ENCODE data around the gene NABP2. TPM values are rescaled to one million over a fixed set of nuclear protein-coding genes. Genes with fewer than 3 reads are reported as not detected.
A peak's percentile ranks its signal among the peaks of the same experiment; 100 is the strongest.

The NABP2 gene
- polyA plus RNA-seq, 1 donor from 2014 or later = 54.3 TPM

DNA sequence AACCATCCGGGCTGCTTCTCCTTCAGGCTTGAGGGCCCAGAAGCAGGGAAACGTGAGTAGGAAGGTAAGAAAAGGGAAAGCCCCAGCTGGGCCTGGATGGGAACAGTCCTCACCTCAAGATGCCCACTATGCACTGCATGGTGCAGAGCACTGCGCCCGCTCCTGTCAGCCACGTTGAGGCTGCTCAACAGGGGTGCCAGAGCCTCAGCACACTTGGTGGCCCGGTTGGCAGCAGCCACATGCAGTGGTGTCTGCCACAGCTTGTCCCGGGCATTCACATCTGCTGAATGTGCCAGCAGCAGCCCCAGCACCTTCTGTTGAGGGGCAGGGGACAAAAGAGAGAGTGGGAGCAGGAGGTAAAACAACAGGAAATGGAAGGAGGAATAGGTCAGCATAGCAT lies 31.5 kb downstream of the NABP2 start:
- H2AFZ ChIP-seq (ENCODE audit: low read depth, low read length) = no peak overlapping the region
- no peak overlapping the region for H3K27ac ChIP-seq (ENCODE audit: low read length)
- peaks cover 21% of the 10 kb centered on the region for H3K79me2 ChIP-seq (replicated peaks; ENCODE audit: insufficient read depth, low read length)
- no peaks in the 10 kb centered on the region for H3K9me2 ChIP-seq (ENCODE audit: insufficient read depth, low read length)
- no peaks in the 10 kb centered on the region for H3K9me3 ChIP-seq (ENCODE audit: low read length)
- no peak for TF ChIP-seq EP300 (conservative IDR thresholded peaks at IDR 0.05; ENCODE audit: poor library complexity, severe bottlenecking)
- no peak for TF ChIP-seq SMC3 (conservative IDR thresholded peaks at IDR 0.05; ENCODE audit: poor library complexity)
- no peak for TF ChIP-seq EZH2 (IDR thresholded peaks at IDR 0.05; ENCODE audit: borderline replicate concordance, insufficient read depth, low read length, poor library complexity, severe bottlenecking)
- TF ChIP-seq, protein P1, sequence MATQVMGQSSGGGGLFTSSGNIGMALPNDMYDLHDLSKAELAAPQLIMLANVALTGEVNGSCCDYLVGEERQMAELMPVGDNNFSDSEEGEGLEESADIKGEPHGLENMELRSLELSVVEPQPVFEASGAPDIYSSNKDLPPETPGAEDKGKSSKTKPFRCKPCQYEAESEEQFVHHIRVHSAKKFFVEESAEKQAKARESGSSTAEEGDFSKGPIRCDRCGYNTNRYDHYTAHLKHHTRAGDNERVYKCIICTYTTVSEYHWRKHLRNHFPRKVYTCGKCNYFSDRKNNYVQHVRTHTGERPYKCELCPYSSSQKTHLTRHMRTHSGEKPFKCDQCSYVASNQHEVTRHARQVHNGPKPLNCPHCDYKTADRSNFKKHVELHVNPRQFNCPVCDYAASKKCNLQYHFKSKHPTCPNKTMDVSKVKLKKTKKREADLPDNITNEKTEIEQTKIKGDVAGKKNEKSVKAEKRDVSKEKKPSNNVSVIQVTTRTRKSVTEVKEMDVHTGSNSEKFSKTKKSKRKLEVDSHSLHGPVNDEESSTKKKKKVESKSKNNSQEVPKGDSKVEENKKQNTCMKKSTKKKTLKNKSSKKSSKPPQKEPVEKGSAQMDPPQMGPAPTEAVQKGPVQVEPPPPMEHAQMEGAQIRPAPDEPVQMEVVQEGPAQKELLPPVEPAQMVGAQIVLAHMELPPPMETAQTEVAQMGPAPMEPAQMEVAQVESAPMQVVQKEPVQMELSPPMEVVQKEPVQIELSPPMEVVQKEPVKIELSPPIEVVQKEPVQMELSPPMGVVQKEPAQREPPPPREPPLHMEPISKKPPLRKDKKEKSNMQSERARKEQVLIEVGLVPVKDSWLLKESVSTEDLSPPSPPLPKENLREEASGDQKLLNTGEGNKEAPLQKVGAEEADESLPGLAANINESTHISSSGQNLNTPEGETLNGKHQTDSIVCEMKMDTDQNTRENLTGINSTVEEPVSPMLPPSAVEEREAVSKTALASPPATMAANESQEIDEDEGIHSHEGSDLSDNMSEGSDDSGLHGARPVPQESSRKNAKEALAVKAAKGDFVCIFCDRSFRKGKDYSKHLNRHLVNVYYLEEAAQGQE (IDR thresholded peaks at IDR 0.05; ENCODE audit: borderline replicate concordance) = no peak
- TF ChIP-seq MXI1 (conservative IDR thresholded peaks at IDR 0.05; ENCODE audit: poor library complexity, severe bottlenecking) = no peak
- H3K27me3 ChIP-seq (ENCODE audit: insufficient read depth, low read depth, low read length) = no peaks in the 10 kb centered on the region
- peaks cover 7% of the 10 kb centered on the region for H3K36me3 ChIP-seq (ENCODE audit: insufficient read depth, low read length)
- no peak overlapping the region for H3K9ac ChIP-seq (ENCODE audit: low read length)
- no peak overlapping the region for H3K4me2 ChIP-seq (ENCODE audit: low read length)
- no peaks in the 10 kb centered on the region for H4K20me1 ChIP-seq (ENCODE audit: insufficient read depth)
- no peaks in the 10 kb centered on the region for H3F3A ChIP-seq (ENCODE audit: insufficient read depth, low read length, poor library complexity, severe bottlenecking)
- H3K4me3 ChIP-seq (ENCODE audit: low read length) = no peak overlapping the region

- H3K9ac ChIP-seq (ENCODE audit: low read length) = peak overlapping the region; percentile 96
- H4K20me1 ChIP-seq (ENCODE audit: insufficient read depth) = no peaks in the 10 kb centered on the region
- peak overlapping the region; percentile 96 for H3K4me3 ChIP-seq (ENCODE audit: low read length)
- peaks cover 7% of the 10 kb centered on the region for H3K36me3 ChIP-seq (ENCODE audit: insufficient read depth, low read length)
- peaks cover 21% of the 10 kb centered on the region for H3K79me2 ChIP-seq (replicated peaks; ENCODE audit: insufficient read depth, low read length)
- no peaks in the 10 kb centered on the region for H3K9me3 ChIP-seq (ENCODE audit: low read length)
- H3F3A ChIP-seq (ENCODE audit: insufficient read depth, low read length, poor library complexity, severe bottlenecking) = no peaks in the 10 kb centered on the region
- no peak overlapping the region for H2AFZ ChIP-seq (ENCODE audit: low read depth, low read length)
- no peak overlapping the region for H3K27ac ChIP-seq (ENCODE audit: low read length)
- no peaks in the 10 kb centered on the region for H3K9me2 ChIP-seq (ENCODE audit: insufficient read depth, low read length)
- no peaks in the 10 kb centered on the region for H3K27me3 ChIP-seq (ENCODE audit: insufficient read depth, low read depth, low read length)
- H3K4me2 ChIP-seq (ENCODE audit: low read length) = peak overlapping the region; percentile 90
- no peak for TF ChIP-seq TAF1 (IDR thresholded peaks at IDR 0.05; ENCODE audit: low read depth)
- TF ChIP-seq SMC3 (conservative IDR thresholded peaks at IDR 0.05; ENCODE audit: poor library complexity) = no peak
- TF ChIP-seq CTCF (IDR thresholded peaks at IDR 0.05; ENCODE audit: poor library complexity, severe bottlenecking) = no peak
- TF ChIP-seq EZH2 (IDR thresholded peaks at IDR 0.05; ENCODE audit: borderline replicate concordance, insufficient read depth, low read length, poor library complexity, severe bottlenecking) = no peak
- TF ChIP-seq, protein P1 (IDR thresholded peaks at IDR 0.05; ENCODE audit: borderline replicate concordance) = no peak
- no peak for TF ChIP-seq EP300 (conservative IDR thresholded peaks at IDR 0.05; ENCODE audit: poor library complexity, severe bottlenecking)
- TF ChIP-seq POLR2AphosphoS5 (IDR thresholded peaks at IDR 0.05) = no peak
- no peak for TF ChIP-seq RAD21 (conservative IDR thresholded peaks at IDR 0.05)
- TF ChIP-seq MXI1 (conservative IDR thresholded peaks at IDR 0.05; ENCODE audit: poor library complexity, severe bottlenecking) = no peak
Observed at GRCh38 chr12:56256326-56256960, 32.3 kb downstream of the NABP2 start.

All from neural cell (in vitro differentiated cells).